Central memory CD4-positive, alpha-beta T cell (primary cell): ENCODE results near the gene FRS3.

Experiments
- DNase-seq: peaks from one replicate; pipeline ENCODE4 v3.0.0; 2022

FRS3 gene

DNA sequence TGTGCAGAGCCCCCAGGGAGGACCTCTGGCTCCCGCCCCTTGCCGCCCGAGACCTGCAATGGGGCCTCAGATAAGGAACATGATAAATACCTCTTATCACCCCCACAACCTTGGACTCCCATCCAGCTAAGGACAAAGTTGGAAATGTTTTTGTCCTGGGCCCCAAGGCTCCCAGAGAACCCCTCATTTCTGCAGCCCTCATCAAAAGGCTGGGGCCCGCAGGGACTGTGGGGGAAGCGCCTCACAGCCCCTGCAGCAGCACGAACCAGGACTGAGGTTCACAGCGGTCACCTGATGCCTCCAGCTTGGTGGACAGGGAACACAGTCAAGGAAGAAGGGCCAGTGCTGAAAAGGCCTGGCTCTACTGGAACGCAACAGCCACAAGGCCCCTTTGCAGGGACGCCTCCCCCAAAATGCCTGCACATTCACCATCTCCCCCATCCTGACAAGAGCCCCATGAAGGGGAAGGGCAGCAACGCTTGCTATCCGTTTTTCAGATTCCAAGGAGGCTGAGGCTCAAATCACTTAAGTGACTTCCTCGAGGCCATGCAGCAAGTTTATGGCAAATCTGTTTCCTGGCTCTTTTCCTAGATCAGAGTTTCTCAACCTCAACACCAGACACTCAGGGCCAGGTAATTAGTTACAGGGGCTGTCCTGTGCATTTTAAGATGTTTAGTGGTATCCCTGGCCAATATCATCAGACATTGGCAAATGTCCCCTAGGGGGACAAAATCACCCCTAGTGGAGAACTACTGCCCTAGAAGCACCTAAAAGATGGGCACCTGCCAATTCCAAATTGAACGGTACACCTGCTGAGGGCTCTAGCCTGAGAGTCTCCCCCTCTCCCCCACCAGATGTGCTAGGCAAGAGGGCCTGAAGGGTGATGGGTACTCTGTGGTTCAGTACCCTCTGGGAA is 54.9 kb downstream of the FRS3 start:
- DNase-seq: no peak

DNA sequence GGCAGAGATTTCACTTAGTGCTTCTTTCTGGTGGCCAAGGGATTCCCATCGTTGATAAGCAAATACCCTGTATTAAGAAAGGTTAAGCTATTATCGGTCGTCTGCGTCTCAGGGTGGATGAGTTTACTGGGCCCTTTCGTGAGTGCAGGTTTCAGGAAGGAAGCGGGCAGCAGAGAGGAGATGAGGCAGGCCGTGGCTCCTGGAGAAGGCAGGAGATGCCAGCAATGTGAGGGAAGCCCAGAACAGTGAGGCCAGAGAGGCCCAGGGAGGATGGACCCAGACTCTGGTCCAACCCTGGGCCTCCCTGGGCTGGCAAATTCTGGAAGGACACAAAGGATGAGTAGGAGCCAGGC is 55.5 kb downstream of the FRS3 start:
- no peak for DNase-seq

- no peak for DNase-seq
Observed at GRCh38 chr6:41723530-41724227, 56.0 kb downstream of the FRS3 start.

- no peak for DNase-seq
Observed at GRCh38 chr6:41722969-41723529, 56.7 kb downstream of the FRS3 start.

GRCh38 chr6:41721414-41721813 is 58.3 kb downstream of the FRS3 start:
- DNase-seq: no peak

- no peak for DNase-seq
Observed at GRCh38 chr6:41720783-41721182, 58.9 kb downstream of the FRS3 start.

- DNase-seq: no peak
Observed at GRCh38 chr6:41720262-41720620, 59.5 kb downstream of the FRS3 start.
